CD4-positive, CD25-positive, alpha-beta regulatory T cell (primary cell): ENCODE measurements around the gene ITGB6. TPM values are rescaled to one million over a fixed set of nuclear protein-coding genes. Genes with fewer than 3 reads are reported as not detected.

ENCODE experiments used
- ATAC-seq, 2 donors: fragments of 150-1000 bp; cut with Tn5 transposase; one replicate each; pipeline ENCODE4 v1.10.0; 2021; ENCODE audit warnings: low read depth in 2 of 2, moderate number of reproducible peaks in 2 of 2, moderate library complexity in 1 of 2
- DNase-seq, 3 donors: peaks; one replicate each; pipeline versions ENCODE4 v3.0.0 to v3.0.0-alpha.2; 2012 to 2022; ENCODE audit warnings: mixed read lengths in 1 of 3
- H3K27ac ChIP-seq: one replicate; pipeline ENCODE4 v1.7.0; 2013; ENCODE audit warnings: mild to moderate bottlenecking, low read length; ENCODE audit not compliant: insufficient read depth, poor library complexity, severe bottlenecking
- H3K27me3 ChIP-seq: one replicate; pipeline ENCODE4 v1.7.0; 2013; ENCODE audit warnings: low read length; ENCODE audit not compliant: control insufficient read depth, insufficient read depth
- H3K36me3 ChIP-seq: one replicate; pipeline ENCODE4 v1.7.0; 2013; ENCODE audit warnings: mild to moderate bottlenecking, low read length, moderate library complexity; ENCODE audit not compliant: control insufficient read depth, insufficient read depth
- H3K4me1 ChIP-seq: 2 replicates; pipeline ENCODE4 v1.7.0; 2013; ENCODE audit warnings: mild to moderate bottlenecking, low read length; ENCODE audit not compliant: insufficient read depth, control insufficient read depth, poor library complexity, severe bottlenecking
- H3K4me3 ChIP-seq: one replicate; pipeline ENCODE4 v1.7.0; 2013; ENCODE audit warnings: low read depth, mild to moderate bottlenecking, low read length, moderate library complexity
- H3K9me3 ChIP-seq, 2 experiments: 1 replicate in 1 of 2; 2 replicates in 1 of 2; pipeline ENCODE4 v1.7.0; 2013; ENCODE audit warnings: low read length in 2 of 2, mild to moderate bottlenecking in 1 of 2, moderate library complexity in 1 of 2; ENCODE audit not compliant: control insufficient read depth in 2 of 2
- H3K27ac Mint-ChIP-seq, 3 donors: one replicate each; pipeline ENCODE4 v1.8.0; 2020 to 2022; ENCODE audit warnings: mild to moderate bottlenecking in 3 of 3, mixed read lengths in 3 of 3, moderate library complexity in 2 of 3
- H3K27me3 Mint-ChIP-seq: one replicate; pipeline ENCODE4 v1.8.0; 2022; ENCODE audit warnings: mild to moderate bottlenecking, mixed read lengths
- H3K36me3 Mint-ChIP-seq: one replicate; pipeline ENCODE4 v1.8.0; 2020; ENCODE audit warnings: mixed read lengths
- H3K4me1 Mint-ChIP-seq, 4 donors: one replicate each; pipeline ENCODE4 v1.8.0; 2020 to 2022; ENCODE audit warnings: mixed read lengths in 4 of 4, mild to moderate bottlenecking in 1 of 4
- H3K4me3 Mint-ChIP-seq, 4 donors: one replicate each; pipeline ENCODE4 v1.8.0; 2020 to 2022; ENCODE audit warnings: mild to moderate bottlenecking in 4 of 4, mixed read lengths in 4 of 4, moderate library complexity in 3 of 4
- H3K9me3 Mint-ChIP-seq, 7 donors: one replicate each; pipeline ENCODE4 v1.8.0; 2020 to 2022; ENCODE audit warnings: mixed read lengths in 7 of 7, mild to moderate bottlenecking in 3 of 7, moderate library complexity in 2 of 7
- polyA plus RNA-seq, 4 donors: library from polyadenylated mRNA; unstranded; fragments of 300-500 nt; fragmentation: Illumina TruSeq; gene quantifications; one replicate each; pipeline ENCODE4 v1.2.3, GENCODE V29; 2021
- total RNA-seq: library from RNA; stranded (reverse); gene quantifications from one replicate; pipeline ENCODE4 v1.2.3, GENCODE V29; 2022

ITGB6 gene
- total and polyA plus RNA-seq, 5 donors from 2014 or later, result not detected

GRCh38 chr2:160051371-160051800 is 148.7 kb downstream of the ITGB6 start:
- peaks cover 4% of the 10 kb centered on the region for H3K27me3 Mint-ChIP-seq
- DNase-seq (no peak), ATAC-seq (no peak)
- no peak overlapping the region for H3K4me3 Mint-ChIP-seq
- H3K36me3 ChIP-seq, result no peaks in the 10 kb centered on the region
- no peaks in the 10 kb centered on the region for H3K4me1 Mint-ChIP-seq
- H3K27me3 ChIP-seq, result peaks cover 4% of the 10 kb centered on the region
- no peaks in the 10 kb centered on the region for H3K36me3 Mint-ChIP-seq
- no peaks in the 10 kb centered on the region for H3K4me1 ChIP-seq
- no peaks in the 10 kb centered on the region for H3K9me3 ChIP-seq
- no peak overlapping the region for H3K4me3 ChIP-seq
- H3K27ac Mint-ChIP-seq, result no peak overlapping the region
- H3K27ac ChIP-seq, result no peak overlapping the region
- peaks cover 0 to 2% (median 0%) of the 10 kb centered on the region in 7 donors for H3K9me3 Mint-ChIP-seq

- peaks cover 4% of the 10 kb centered on the region for H3K27me3 ChIP-seq
- ATAC-seq, result no peak
- H3K4me3 ChIP-seq, result no peak overlapping the region
- Mint-ChIP-seq H3K27ac (no peak overlapping the region), H3K4me3 (no peak overlapping the region), H3K9me3 (no peaks in the 10 kb centered on the region), H3K4me1 (no peaks in the 10 kb centered on the region), H3K36me3 (no peaks in the 10 kb centered on the region), H3K27me3 (peaks cover 4% of the 10 kb centered on the region)
- H3K9me3 ChIP-seq, result no peaks in the 10 kb centered on the region
- no peaks in the 10 kb centered on the region for H3K4me1 ChIP-seq
- no peaks in the 10 kb centered on the region for H3K36me3 ChIP-seq
- no peak overlapping the region for H3K27ac ChIP-seq
- no peak for DNase-seq
These were observed 149.9 kb downstream of the ITGB6 start for GRCh38 chr2:160050147-160050546.

Other genes starting within 250 kb of the ITGB6 start
- not detected for gene PLA2R1, start 137.7 kb downstream of the ITGB6 start, total RNA-seq
- not detected for gene PLA2R1, start 137.7 kb downstream of the ITGB6 start, polyA plus RNA-seq